T-helper 9 cell (primary cell): ENCODE measurements around the gene NANOS2.

Source experiments
- DNase-seq: peaks from one replicate; pipeline ENCODE4 v3.0.0-alpha.2; 2020

NANOS2 gene

DNA sequence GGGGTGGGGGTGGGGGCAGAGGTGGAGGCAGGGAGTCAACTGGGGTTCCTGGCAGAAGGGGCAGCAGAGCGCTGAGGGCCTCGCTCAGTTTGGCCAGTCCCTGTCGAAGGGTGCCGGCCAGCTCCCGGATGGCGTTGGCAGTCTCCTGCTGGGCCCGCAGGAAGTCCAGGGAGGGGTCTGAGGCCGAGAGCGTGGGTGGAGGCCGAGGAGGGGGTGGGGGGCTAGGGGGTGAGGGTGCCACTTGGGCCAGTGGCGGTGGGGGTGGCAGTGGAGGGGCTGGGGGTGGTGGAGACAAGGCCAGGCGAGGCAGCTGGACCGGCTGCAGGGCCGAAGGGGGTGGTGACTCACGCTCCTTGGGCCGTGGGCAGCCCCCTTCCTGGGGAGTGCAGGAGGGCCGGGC is 23.7 kb downstream of the NANOS2 start:
- no peak for DNase-seq

DNA sequence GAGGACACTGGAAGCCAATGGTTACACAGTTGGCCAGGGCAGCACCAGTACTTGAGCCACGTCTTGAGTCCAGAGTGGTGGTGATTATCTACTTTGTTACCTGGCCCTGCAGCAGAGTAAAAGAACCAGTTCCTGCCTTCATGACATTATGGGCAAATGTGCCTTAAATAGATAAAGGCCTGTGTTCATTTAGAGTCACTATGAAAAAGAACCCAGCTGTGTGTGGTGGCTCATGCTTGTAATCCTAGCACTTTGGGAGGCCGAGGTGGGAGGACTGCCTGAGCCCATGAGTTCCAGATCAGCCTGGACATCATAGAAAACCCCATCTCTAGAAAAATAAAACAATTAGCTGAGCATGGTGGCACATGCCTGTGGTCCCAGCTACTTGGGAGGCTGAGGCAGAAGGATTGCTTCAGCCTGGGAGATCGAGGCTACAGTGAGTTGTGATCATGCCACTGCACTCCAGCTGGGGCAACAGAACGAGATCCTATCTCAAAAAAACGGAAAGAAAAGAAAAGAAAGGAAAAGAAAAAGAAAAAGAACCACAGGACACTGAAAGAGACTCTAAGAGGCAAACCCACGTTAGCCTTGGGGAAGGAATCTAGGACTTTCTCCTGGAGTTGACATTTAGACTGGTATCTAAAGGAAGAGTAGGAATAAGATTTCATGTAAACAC is 25.2 kb downstream of the NANOS2 start:
- no peak for DNase-seq

DNA sequence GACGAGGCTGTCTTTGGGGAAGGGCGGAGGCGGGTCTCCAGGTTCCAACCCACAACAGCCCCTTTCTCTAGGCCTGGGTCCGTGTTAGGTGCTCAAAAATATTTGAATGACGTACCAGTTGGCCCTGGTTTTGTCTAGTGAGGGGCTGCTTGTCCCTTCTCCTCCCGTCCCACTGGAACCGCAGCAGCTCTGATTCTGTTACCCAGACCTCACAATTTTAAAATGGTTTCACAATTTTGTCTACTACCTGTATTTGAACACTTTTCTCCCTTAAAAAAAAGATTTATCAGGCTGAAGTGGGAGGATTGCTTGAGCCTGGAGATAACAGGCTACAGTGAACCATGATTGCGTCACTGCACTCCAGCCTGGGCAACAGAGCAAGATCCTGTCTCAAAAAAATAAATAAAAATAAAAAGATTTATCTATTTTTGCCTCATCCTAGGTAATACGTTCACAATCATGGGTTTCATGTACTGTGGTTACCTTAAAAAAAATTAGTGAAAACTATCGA is 27.3 kb downstream of the NANOS2 start:
- no peak for DNase-seq

DNA sequence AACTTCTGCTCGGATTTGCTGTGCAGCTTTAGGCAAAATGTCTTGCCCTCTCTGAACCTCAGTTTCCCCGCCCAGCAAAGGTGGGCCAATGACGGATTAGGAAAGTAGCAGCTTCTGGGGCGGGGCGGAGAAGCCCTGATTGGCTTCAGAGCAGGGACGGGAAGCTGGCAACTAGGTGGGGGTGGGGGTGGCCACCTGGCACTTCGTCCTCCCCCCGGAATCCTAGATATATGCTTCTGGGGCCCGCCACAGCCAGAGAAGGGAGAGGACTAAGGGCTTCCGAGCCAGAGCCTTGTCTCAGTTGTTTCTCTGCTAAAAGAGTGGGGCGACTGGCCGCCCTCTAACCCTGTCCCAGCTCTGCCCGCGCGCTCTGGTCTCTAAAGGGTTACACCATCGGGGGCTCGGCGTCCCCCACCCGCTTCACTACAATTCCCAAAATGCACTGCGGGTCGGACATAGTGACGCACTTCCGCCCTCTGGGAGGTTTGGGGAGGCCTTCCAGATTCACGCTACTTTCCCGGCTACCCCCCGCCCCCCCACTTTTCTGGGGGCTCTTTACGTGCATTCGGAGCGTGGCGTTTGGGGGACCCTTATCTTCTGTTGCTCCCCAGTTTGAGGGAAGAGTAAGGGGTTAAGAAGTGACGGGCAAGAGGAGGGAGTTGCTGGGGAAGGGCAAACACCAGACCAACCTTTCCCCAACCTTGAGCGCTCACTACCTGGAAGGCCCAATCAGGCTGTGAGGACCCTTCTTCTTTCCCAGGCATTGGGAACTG is 28.0 kb downstream of the NANOS2 start:
- peak; percentile 81 for DNase-seq

DNA sequence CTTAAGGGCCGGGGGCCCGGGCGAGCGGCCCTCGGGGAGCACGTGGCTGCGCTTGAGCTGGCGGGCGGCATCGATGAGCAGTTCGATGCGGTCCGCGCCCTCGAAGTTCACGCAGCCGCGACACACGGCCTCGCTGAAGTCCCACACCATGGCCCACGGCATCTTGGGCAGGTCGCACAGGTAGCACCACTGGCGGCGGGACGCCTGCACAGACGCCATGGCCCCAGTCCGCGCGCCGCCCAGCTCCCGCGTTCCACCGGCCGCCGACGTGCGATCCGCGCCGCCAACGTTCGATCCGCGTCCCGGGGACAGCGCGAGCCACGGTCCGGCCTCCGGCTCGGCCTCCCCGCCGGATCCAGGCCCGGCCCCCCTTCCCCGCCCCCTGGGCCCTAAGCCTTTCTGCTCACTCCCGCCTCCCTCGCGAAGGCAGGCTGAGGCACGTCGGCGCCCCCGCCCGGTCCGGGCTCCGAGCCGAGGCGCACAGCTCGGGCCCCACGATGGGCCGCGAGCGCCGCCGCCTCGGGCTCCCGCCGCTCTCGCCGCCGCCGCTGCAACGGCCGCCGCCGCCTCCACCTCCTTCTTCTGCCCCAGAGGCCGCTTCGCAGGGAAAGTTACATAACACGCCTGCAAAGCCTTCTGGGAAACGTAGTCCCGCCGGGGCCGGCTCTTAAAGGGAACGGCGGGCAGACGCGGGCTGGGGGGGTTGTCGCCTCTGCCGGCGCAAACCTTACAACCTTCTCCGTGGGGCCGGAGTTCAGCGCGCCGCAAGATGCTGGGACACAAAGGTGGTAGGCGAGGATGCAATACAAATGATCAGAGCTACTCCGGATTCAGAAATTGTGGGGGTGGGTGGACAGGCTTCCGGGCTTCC is 28.8 kb downstream of the NANOS2 start, which contains the start of gene IRF2BP1:
TSS of gene IRF2BP1 (minus strand) at position 586 of the 871 bp plus-strand sequence. CDS start at position 219, 367 bp downstream.
- peak; percentile 83 for DNase-seq

DNA sequence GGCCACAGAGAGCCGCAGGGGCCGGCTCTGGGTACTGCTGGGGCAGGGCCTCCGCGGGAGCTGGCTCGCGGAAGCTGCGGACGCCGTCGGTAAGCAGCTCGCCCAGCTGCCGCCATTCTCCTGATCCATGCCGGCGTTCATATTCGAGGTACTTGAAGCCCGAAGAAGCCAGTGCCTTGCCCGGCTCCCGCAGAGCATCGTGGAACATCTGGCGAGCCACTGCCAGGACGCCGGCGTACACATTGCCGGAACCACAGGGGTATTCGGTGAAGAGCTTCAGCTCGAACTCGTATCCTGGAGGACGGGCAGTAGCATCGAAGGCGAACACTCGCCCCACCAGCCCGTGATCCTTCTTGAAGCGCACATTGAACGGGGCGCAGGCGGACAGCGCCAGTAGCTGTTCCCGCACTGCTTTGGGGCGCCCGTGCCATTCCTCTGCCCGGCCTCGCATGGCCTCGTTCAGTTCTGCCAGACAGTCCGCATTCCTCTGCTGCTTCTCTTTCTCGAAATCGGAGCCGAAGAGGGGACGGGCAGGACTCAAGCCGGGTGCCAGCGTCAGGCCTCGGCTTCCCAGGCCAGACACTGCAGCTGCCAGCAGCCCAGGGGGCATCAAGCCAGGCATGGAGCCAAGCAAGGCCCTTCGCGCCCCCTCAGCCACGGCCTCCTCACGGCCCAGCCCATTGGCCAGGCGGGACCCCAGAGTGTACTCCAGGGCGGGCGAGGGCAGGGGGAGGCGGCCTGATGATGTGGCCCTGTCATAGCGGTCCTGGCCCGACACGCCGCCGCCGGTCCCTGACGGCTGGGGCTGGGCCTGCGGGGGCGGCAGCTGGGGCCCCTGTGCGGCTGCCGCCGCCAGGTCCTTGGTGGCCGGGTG is 29.7 kb downstream of the NANOS2 start:
- no peak for DNase-seq

DNA sequence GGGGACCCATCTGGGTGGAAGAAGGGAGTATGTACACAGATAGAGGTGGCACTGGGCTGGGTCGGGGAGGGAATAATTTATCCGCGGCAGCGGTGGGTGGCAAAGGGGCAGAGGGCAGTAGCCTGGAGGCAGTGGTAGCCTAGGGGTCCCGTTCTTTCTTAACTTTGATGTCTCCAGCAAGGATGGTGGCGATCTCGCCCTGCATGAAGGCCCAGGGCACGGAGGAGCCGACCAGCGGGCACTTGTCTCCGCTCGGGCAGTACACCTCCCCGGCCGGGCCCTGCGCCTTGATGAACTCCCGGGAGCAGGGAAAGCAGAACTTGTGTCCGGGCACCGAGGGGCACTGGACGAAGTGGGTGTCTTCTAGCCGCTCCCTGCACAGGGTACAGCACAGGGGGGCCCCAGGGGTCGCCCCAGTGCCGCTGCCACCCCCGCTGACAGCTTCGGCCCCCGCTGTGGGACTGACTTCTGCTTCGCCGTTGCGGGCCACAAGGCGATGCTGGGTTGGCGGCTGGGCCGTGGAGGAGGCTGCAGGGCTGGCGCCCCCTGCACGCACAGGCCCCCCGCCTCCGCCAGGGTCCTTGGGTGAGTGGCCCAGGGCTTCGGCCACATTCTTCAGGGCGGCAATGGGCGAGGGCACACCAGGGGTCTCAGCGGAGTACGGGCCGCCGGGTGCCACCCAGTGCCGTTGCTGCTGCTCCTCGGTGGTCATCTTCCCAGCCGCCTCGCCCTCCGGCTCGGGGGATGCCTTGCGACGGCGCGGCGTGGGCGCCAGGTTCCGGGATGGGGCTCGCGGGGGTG is 30.5 kb downstream of the NANOS2 start:
- no peak for DNase-seq

DNA sequence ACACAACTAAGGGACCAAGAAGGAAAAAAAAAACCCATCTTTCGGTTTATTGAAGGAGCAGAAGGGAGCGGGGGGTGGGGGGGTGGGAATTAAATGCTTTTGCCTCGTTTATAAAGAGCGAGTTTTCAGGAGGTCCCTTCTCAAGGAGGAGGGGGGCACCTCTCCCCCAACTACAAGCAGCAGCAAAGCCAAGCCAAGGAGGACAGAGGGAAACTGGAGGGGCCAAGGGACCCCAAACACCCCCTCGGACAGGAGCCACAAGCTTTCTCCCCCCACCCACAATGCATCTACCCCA is 31.0 kb downstream of the NANOS2 start:
- DNase-seq = no peak

DNA sequence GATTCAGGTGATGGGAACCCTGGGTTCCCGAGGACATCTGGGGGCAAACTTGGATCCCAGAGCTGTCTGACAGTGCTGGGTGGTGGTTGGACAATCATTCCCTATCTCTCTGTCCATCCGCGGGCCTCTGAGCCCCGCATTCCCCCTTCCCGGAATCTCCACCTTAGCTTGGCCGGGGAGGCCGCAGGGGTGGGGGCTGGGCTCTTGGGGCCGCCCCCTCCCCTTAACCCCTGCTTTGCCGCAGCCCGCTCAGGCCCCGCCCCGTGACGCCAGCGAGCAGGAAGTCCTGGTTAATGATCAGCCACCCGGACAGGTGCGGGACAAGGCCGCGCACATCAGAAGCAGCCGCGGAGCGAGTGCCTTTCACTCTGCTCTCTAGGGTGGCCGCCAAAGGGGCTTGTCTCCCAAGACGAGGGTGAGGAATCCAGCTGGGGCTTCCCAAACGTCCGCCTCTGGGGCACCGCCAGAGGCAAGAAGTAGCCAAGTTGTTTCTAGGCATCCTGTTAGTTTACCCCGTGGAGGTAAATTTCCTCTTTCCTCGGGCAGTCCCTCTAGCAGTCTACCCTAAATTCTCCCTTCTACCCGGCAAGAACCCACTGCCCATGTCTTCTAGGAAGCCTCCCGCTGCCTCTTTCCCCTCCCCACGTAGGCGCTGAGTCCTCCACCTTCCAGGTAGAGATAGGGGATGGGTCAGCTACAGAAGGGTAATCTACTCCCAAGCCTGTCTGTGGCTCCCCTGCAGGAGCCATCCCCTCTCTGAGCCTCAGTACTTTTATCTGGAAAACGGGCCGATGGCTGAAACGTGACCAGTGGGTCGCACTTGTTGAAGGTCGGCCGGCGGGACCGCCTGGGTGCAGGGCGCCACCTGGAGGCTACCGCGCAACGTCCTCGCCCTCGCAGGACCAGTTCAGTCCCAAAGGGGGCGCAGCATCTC is 31.7 kb downstream of the NANOS2 start:
- peak; percentile 85 for DNase-seq

DNA sequence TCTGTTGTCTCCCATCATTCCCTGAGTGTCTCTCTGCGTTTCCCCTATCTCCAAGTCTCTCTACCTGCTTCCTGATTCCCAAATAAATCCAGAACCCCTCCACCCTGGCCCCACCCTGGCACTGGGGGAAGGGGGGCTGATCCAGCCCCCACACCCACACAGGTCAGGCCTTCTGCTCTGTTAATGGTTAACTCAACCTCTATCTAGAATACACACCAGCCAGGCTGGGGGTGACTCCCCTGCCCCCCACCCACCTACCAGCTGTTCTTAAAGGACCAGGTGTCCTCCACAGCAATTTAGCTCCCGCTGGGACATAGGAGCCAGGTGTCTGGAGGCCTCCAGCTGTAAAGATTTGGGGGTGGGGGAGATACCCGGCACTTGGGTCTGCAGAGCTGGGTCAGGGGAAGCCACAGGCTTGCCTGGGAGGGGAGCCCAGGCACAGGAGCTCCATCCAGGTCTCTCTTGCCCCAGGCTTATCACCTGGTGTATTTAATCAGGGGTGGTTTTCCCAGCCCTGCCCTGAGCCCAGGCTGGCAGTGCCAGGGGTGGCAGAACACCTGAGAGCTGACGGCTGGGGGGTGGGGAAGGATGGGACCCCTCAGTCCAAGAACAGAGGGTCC is 32.6 kb downstream of the NANOS2 start:
- no peak for DNase-seq

DNA sequence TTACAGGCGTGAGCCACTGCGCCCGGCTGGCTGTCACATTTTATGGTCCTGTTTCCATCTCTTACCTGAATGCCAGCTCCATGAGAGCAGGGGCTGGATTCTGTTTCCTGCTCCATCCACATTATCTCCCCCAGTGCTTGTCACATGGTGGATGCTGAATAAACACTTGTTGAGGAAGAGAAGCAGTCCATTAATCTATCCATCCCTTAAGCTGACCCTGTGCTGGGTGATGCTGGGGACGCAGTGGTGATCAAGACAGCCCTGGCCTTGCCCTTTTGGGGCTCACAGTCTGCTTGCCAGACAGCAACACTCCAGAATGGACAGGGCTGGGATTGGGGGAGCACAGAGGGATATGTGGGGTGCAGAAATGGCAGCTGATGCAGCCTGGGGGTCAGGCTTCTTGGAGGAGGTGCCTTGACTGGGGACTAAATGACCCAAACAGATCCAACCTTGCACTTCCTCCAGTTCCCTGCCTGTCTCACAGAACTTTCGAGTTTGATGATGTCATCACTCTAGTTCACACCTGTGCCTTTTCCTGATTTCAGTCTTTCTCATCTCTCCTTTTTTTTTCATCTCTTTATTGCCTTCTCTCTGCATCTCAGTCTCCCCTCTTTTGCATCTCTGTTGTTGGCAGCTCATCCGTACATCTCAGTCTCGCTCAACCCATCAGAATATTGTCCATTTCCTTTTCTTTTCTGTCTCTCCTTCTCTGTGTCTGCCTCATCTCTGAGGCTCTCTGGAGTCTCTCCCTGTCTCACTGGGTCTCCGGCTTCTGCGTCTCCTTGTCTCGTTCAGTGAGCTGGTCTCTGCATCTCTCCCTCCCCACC is 33.3 kb downstream of the NANOS2 start:
- no peak for DNase-seq

DNA sequence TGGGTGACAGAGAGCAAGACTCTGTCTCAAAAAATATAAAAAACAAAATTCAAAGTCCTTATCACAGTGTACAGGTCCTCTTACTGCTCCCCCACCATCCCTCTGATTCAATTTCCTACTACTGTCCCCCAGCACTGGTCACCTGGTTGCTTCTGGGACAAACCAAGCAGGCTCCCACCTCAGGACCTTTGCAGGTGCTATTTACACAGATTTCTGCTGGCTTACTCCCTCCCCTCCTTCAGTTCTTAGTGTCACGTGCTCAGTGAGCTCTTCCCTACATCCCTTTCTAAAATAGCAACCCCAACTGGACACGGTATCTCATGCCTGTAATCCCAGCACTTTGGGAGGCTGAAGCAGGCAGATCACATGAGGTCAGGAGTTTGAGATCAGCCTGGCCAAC is 34.6 kb downstream of the NANOS2 start:
- no peak for DNase-seq

DNA sequence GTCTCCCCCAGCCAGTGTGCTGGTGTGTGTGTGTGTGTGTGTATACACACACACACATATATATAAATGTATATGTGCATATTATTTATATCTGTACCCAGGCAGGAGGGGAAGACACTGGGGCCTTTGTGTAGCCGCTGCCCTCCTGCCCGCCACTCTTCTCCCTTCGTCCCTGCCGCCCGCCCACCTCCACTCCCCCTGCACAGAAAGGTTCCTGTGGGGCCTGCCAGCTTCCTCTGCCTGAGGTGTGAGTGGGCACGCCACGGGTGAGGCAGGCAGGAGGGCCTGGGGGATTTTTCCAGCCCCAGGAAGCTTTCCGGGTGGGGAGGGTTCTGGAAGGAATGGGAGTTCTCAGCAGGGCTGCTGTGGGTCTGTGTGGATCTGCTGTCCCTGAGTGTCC is 35.5 kb downstream of the NANOS2 start:
- DNase-seq = no peak

DNA sequence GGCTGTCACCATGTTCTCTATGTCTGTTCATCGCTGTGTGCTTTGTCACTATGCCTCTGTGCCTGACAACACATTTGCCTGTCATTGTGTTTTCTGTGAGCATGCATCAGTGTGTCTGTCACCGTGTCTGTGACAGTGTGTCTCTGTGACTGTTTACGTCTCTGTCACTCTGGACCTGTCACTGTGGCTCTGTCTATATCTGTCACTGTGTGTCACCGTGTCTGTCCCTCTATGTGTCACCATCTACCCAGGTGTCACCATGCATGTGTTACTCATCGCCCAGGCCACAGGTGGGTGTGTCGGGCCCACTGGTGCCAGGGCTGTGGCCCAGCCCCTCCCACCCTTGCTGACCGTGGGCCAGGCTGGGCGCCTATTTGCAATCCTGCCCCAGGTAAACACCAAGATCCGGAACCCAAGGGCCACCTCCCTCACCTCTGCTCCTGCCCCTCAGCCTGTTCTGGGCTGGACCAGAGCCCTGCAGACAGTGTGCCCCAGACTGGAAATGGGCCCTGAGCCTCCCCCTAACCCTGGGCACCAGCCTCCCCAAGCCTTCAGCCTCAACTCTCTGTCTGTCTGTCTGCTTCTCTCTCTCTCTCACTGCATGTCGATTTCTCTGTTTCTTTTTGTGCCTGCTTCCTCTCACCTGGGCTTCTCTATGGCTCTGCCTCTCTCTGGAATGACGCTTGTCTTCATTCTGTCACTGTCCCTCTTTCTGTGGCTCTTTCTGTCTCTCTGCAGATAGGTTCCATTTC is 36.4 kb downstream of the NANOS2 start:
- no peak for DNase-seq

DNA sequence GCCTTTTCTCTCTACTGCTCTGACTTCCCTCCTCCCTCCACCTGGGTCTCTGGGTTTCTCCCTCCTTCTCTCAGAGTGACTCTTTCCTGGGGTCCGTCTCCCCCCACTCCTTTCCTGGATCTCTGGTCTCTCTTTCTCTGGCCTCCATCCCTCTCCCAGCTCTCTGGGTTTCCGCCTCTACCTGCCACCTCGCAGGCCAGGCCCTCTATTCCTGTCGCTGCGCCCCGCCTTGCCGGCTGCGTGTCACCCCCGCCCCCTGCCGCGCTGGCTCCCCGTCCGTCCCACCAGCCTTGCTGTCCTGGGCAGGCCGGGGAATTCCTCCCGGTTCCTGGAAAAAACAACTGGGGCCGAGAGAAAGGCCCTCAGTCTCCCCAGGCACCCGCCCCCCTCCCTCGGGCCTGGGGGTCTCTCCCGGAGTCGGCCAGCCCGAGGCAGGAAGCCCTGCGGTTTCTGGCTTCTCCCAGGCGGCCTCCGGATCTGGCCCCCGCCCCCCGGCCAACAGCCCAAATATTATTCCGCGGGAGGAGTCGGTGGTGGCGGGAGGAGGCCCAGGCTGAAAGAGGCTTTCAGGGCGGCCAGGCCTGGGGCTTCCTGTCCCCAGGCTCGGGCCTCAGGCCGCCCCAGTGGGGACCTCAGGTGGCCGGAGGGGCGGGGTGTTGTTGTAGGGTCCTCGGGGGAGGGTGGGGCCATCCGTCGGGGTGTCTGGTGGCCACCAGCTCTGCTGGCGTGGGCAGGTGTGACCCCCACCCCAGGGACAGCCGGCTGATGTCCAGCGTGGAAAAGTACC is 38.0 kb downstream of the NANOS2 start:
- DNase-seq = peak; percentile 13

DNA sequence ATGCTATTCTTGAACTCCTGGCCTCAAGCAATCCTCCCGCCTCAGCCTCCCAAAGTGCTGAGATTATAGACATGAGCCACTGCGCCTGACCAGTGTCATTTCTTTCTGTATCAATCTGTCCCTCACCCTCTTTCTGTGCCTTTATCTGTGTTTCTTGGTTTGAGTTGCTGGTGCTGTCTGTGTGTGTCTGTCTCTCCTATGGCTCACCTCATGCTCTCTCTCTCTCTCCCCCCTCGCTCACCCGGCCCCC is 38.5 kb downstream of the NANOS2 start:
- DNase-seq = no peak

DNA sequence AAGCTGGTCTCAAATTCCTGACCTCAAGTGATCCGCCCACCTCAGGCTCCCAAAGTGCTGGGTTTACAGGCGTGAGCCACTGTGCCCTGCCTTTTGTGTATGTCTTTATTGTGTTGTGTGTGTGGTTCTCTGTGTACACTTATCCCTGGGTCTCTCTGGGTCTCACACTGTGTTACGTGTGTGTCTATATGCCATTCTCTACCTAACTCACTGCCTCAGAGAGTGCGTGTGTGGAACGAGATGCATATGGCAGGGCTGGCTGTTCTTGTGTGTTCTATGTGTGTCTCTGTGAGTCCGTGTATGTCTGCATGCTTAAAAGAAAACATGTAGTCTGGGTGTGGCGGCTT is 40.0 kb downstream of the NANOS2 start:
- no peak for DNase-seq
